HCT116 (cell line): ENCODE results near the gene MED25. TPM values are rescaled to one million over a fixed set of nuclear protein-coding genes. Genes with fewer than 3 reads are reported as not detected.

Experiments used
- ATAC-seq: fragments of 200-7000 bp; cut with Tn5 transposase; 2 replicates; pipeline ENCODE4 v1.9.1; 2020; ENCODE audit warnings: mild to moderate bottlenecking, moderate library complexity
- BruUV-seq: library from RNA; stranded (reverse); fragments of 400-500 nt; replicated peaks from 2 replicates; lab custom pipeline; 2021; lab: Mats Ljungman, UMichigan
- CTCF ChIA-PET: fragments of 300-600 bp; sonication (Branson Sonifier 250); formaldehyde crosslinking; loops from one replicate; lab custom pipeline; 2021; ENCODE audit warnings: antibody characterized with exemption; lab: Charles Lee
- POLR2A ChIA-PET: fragments of 300-600, 350-600 bp; sonication (Branson Sonifier 250); formaldehyde crosslinking; loops from one replicate; lab custom pipeline; 2021; ENCODE audit warnings: antibody characterized with exemption; lab: Charles Lee
- RAD21 ChIA-PET, 2 experiments: fragments of 300-600 bp; sonication (Branson Sonifier 250); formaldehyde crosslinking; loops; one replicate each; lab custom pipeline; 2023; ENCODE audit warnings: low total read pairs in 2 of 2; ENCODE audit not compliant: uncharacterized antibody in 2 of 2, unreplicated experiment in 2 of 2, low non-redundant PET in 1 of 2; lab: Charles Lee
- DNase-seq: peaks from one replicate; pipeline ENCODE4 v3.0.0-alpha.2; 2010; ENCODE audit warnings: low read depth, low spot score
- H2AFZ ChIP-seq: fragments of 200-600 bp; shearing (Covaris generic), sonication (generic); 2 replicates; pipeline ENCODE4 v1.6.1; 2017; ENCODE audit warnings: low read depth, mixed run types, mixed read lengths, antibody characterized with exemption, low read length; ENCODE audit not compliant: poor library complexity, severe bottlenecking
- H3K27ac ChIP-seq: 2 replicates; pipeline ENCODE4 v1.5.1; 2012; ENCODE audit warnings: low read depth, low read length
- H3K27me3 ChIP-seq: fragments of 200-600 bp; sonication (generic); 2 replicates; pipeline ENCODE4 v1.6.1; 2016; ENCODE audit warnings: mixed run types, low read length, mixed read lengths; ENCODE audit not compliant: insufficient read depth
- H3K36me3 ChIP-seq, 2 experiments: fragments of 200-500 bp in 1 of 2; fragments of 200-600 bp in 1 of 2; sonication (Bioruptor generic) in 1 of 2; sonication (generic) in 1 of 2; 2 replicates each; pipeline versions ENCODE4 v1.5.1 to v1.6.1; 2014 to 2016; ENCODE audit warnings: low read length in 2 of 2, inconsistent platforms in 1 of 2, mixed read lengths in 1 of 2, mixed run types in 1 of 2; ENCODE audit not compliant: insufficient read depth in 2 of 2, control insufficient read depth in 1 of 2
- H3K4me1 ChIP-seq, 2 experiments: fragments of 200-600 bp in 1 of 2; sonication (generic) in 1 of 2; 2 replicates each; pipeline versions ENCODE4 v1.5.1 to v1.6.1; 2012 to 2017; ENCODE audit warnings: low read length in 2 of 2, inconsistent platforms in 1 of 2, mild to moderate bottlenecking in 1 of 2, mixed read lengths in 1 of 2, mixed run types in 1 of 2, moderate library complexity in 1 of 2; ENCODE audit not compliant: insufficient read depth in 2 of 2, control insufficient read depth in 1 of 2
- H3K4me2 ChIP-seq: fragments of 200-600 bp; sonication (generic); 2 replicates; pipeline ENCODE4 v1.6.1; 2017; ENCODE audit warnings: mixed run types, low read length, mixed read lengths
- H3K4me3 ChIP-seq, 2 experiments: fragments of 200-600 bp in 1 of 2; sonication (generic) in 1 of 2; replicated peaks in 1 of 2; 2 replicates each; pipeline ENCODE4 v1.5.1; 2011 to 2016; ENCODE audit warnings: low read length in 2 of 2, control low read depth in 1 of 2, low read depth in 1 of 2, mild to moderate bottlenecking in 1 of 2, mixed read lengths in 1 of 2, mixed run types in 1 of 2
- H3K79me2 ChIP-seq: fragments of 200-600 bp; sonication (generic); 2 replicates; pipeline ENCODE4 v1.6.1; 2017; ENCODE audit warnings: mild to moderate bottlenecking, mixed run types, low read length, moderate library complexity, mixed read lengths; ENCODE audit not compliant: insufficient read depth
- H3K9ac ChIP-seq: fragments of 200-600 bp; sonication (generic); 2 replicates; pipeline ENCODE4 v1.6.1; 2016; ENCODE audit warnings: low read length, mixed read lengths
- H3K9me2 ChIP-seq: fragments of 200-600 bp; sonication (generic), shearing (Covaris generic); 2 replicates; pipeline ENCODE4 v1.6.1; 2017; ENCODE audit warnings: mixed run types, mild to moderate bottlenecking, moderate library complexity; ENCODE audit not compliant: insufficient read depth
- H3K9me3 ChIP-seq, 2 experiments: fragments of 200-500 bp in 1 of 2; fragments of 200-600 bp in 1 of 2; sonication (Bioruptor generic) in 1 of 2; sonication (generic) in 1 of 2; 2 replicates each; pipeline ENCODE4 v1.6.1; 2014 to 2017; ENCODE audit warnings: low read length in 2 of 2, mixed read lengths in 2 of 2, inconsistent platforms in 1 of 2, low read depth in 1 of 2, mild to moderate bottlenecking in 1 of 2, mixed run types in 1 of 2, moderate library complexity in 1 of 2; ENCODE audit not compliant: control insufficient read depth in 1 of 2, insufficient read depth in 1 of 2
- H4K20me1 ChIP-seq: fragments of 200-600 bp; sonication (generic), shearing (Covaris generic); 2 replicates; pipeline ENCODE4 v1.6.1; 2017; ENCODE audit warnings: mixed run types, mild to moderate bottlenecking, moderate library complexity; ENCODE audit not compliant: insufficient read depth
- CEBPB ChIP-seq: IDR thresholded peaks from 2 replicates; pipeline ENCODE4 v1.6.1; 2012; ENCODE audit warnings: low read depth
- CTCF ChIP-seq, 3 experiments: fragments of 200-600 bp in 1 of 3; sonication (generic) in 1 of 3; IDR thresholded peaks in 2 of 3; conservative IDR thresholded peaks in 1 of 3; 2 replicates each; pipeline ENCODE4 v1.5.1; 2012 to 2017; ENCODE audit warnings: low read depth in 2 of 3, low read length in 2 of 3, antibody characterized with exemption in 1 of 3, borderline replicate concordance in 1 of 3, control low read depth in 1 of 3, mild to moderate bottlenecking in 1 of 3, mixed read lengths in 1 of 3, mixed run types in 1 of 3, moderate library complexity in 1 of 3; ENCODE audit not compliant: insufficient read depth in 1 of 3
- ELF1 ChIP-seq: IDR thresholded peaks from 2 replicates; pipeline ENCODE4 v1.6.1; 2012; ENCODE audit warnings: low read depth, borderline replicate concordance
- EZH2phosphoT487 ChIP-seq: fragments of 200-600 bp; IDR thresholded peaks from 2 replicates; pipeline ENCODE4 v1.6.1; 2018; ENCODE audit warnings: antibody characterized with exemption, borderline replicate concordance
- FOSL1 ChIP-seq: IDR thresholded peaks from 2 replicates; pipeline ENCODE4 v1.6.1; 2012; ENCODE audit warnings: low read depth
- JUND ChIP-seq: IDR thresholded peaks from 2 replicates; pipeline ENCODE4 v1.6.1; 2012
- ZFX ChIP-seq: fragments of 450-650 bp; IDR thresholded peaks from 2 replicates; pipeline ENCODE4 v1.6.1; 2017
- ZNF274 ChIP-seq: fragments of 200-500 bp; sonication (Bioruptor generic); IDR thresholded peaks from 2 replicates; pipeline ENCODE4 v1.6.1; 2014; ENCODE audit warnings: mild to moderate bottlenecking, low read depth, low read length, inconsistent platforms
- intact Hi-C: fragments of 100-400 bp; cut with micrococcal nuclease; formaldehyde crosslinking; loops from 2 replicates; pipeline ENCODE4 v1.10.0; 2022
- total RNA-seq: library from RNA; stranded (reverse); gene quantifications from one replicate; pipeline ENCODE4 v1.2.1, GENCODE V29; 2021; ENCODE audit not compliant: unreplicated experiment

Gene MED25
- total RNA-seq, 1 experiment from 2014 or later = 77.7 TPM

DNA sequence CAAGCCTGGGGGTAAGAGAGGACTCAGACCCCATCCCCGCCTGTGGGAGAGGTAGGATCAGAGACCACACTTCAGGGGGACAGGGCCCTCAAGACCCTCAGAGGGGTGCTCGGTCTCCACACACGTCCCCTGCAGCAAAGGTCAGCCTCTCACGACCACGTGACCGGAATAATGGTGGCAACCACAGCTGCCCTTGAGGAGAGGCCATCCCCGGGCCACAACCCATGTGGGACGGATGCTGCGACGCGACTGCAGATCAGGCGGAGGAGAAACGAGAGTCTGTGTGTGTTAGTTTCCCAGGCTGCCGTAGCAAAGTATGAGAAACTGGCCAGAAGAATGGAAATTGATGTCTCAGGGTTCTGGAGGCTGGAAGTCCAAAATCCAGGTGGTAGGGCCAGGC lies 8.9 kb downstream of the MED25 start (continued):
- no peak for TF ChIP-seq FOSL1

- intact Hi-C loops = no loop called here
- H3K4me1 ChIP-seq = no peaks in the 10 kb centered on the region
- ChIA-PET RAD21 (no interaction called here), CTCF (no interaction called here), POLR2A (interaction anchor here (0.6 kb wide), 1 partner anchor 8 kb away, joined by 3 read pairs; no protein-coding TSS in a partner anchor)
- peaks cover 11 to 21% of the 10 kb centered on the region in 2 experiments; a peak in 3 of 4 replicates for H3K36me3 ChIP-seq
- no peak for DNase-seq
- H3K4me2 ChIP-seq = no peak overlapping the region
- H3K9me3 ChIP-seq = no peaks in the 10 kb centered on the region
- no peak overlapping the region for H3K9ac ChIP-seq
- H3K9me2 ChIP-seq = no peaks in the 10 kb centered on the region
- H3K4me3 ChIP-seq = no peak overlapping the region
- TF ChIP-seq FOSL1 = no peak
- no peak for TF ChIP-seq ZNF274
- no peak for TF ChIP-seq CTCF (IDR thresholded peaks at IDR 0.05 in 2 of 3, conservative IDR thresholded peaks at IDR 0.05 in 1 of 3; ENCODE audit: borderline replicate concordance in 1 of 3, insufficient read depth in 1 of 3, low read depth in 2 of 3, low read length in 2 of 3)
- TF ChIP-seq JUND = no peak
- no peak for TF ChIP-seq CEBPB
- TF ChIP-seq ELF1 = no peak
- TF ChIP-seq EZH2phosphoT487 = no peak
- TF ChIP-seq ZFX = no peak
- H4K20me1 ChIP-seq = no peaks in the 10 kb centered on the region
- H3K79me2 ChIP-seq = peaks cover 32% of the 10 kb centered on the region
- H3K27ac ChIP-seq = no peak overlapping the region
- H2AFZ ChIP-seq = no peak overlapping the region
- no TSS peak for BruUV-seq
- no peaks in the 10 kb centered on the region for H3K27me3 ChIP-seq
- ATAC-seq = no peak
Measured at GRCh38 chr19:49829200-49829599, 11.1 kb downstream of the MED25 start.
